ENCODE measurements around the gene CCDC91.
A peak's percentile ranks its signal among the peaks of the same experiment; 100 is the strongest.

CCDC91 gene

GRCh38 chr12:28190321-28191050, at the start of gene CCDC91:
TSS of gene CCDC91 (plus strand) at chr12:28190456. CDS start at chr12:28257216, 66,760 bp downstream.
- peak in 1 of 2 experiments; percentile 25 for DNase-seq

- DNase-seq: no peak
Observed at GRCh38 chr12:28144059-28144458, 46.2 kb upstream of the CCDC91 start.

GRCh38 chr12:28144532-28144931, 45.7 kb upstream of the CCDC91 start:
- DNase-seq: no peak

- DNase-seq: no peak
Observed at GRCh38 chr12:28145216-28145615, 45.0 kb upstream of the CCDC91 start.

- DNase-seq: no peak
Observed at GRCh38 chr12:28149279-28149678, 41.0 kb upstream of the CCDC91 start.

- no peak for DNase-seq
Observed at GRCh38 chr12:28156362-28156761, 33.9 kb upstream of the CCDC91 start.

- DNase-seq: no peak
Observed at GRCh38 chr12:28156804-28157203, 33.5 kb upstream of the CCDC91 start.

GRCh38 chr12:28158353-28158752, 31.9 kb upstream of the CCDC91 start:
- DNase-seq: no peak

- no peak for DNase-seq
Observed at GRCh38 chr12:28159688-28160087, 30.6 kb upstream of the CCDC91 start.

GRCh38 chr12:28161697-28162096, 28.6 kb upstream of the CCDC91 start:
- no peak for DNase-seq

- DNase-seq: no peak
Observed at GRCh38 chr12:28162697-28163096, 27.6 kb upstream of the CCDC91 start.

GRCh38 chr12:28164644-28165275, 25.5 kb upstream of the CCDC91 start:
- no peak for DNase-seq

- DNase-seq: no peak
Observed at GRCh38 chr12:28167981-28168485, 22.2 kb upstream of the CCDC91 start.

- no peak for DNase-seq
Observed at GRCh38 chr12:28171356-28172060, 18.7 kb upstream of the CCDC91 start.

GRCh38 chr12:28172434-28173030, 17.7 kb upstream of the CCDC91 start:
- DNase-seq: no peak

GRCh38 chr12:28173440-28173839, 16.8 kb upstream of the CCDC91 start:
- DNase-seq: no peak

GRCh38 chr12:28175098-28175589, 15.1 kb upstream of the CCDC91 start:
- DNase-seq: no peak

GRCh38 chr12:28176295-28176694, 14.0 kb upstream of the CCDC91 start:
- no peak for DNase-seq

GRCh38 chr12:28177461-28177860, 12.8 kb upstream of the CCDC91 start:
- no peak for DNase-seq

- no peak for DNase-seq
Observed at GRCh38 chr12:28177905-28178304, 12.4 kb upstream of the CCDC91 start.

- DNase-seq: no peak
Observed at GRCh38 chr12:28178775-28179174, 11.5 kb upstream of the CCDC91 start.

- DNase-seq: no peak
Observed at GRCh38 chr12:28180786-28181185, 9.5 kb upstream of the CCDC91 start.

GRCh38 chr12:28184375-28184774, 5.9 kb upstream of the CCDC91 start:
- DNase-seq: no peak
